HEK293T (cell line): ENCODE results near the gene IP6K2.

Experiments
- CTCF ChIA-PET: fragments of 350-600 bp; formaldehyde crosslinking; extraction: SDS; loops from one replicate; lab custom pipeline; 2021; ENCODE audit warnings: antibody characterized with exemption, inconsistent platforms; lab: Yijun Ruan, JAX
- POLR2A ChIA-PET: fragments of 350-600 bp; formaldehyde crosslinking; extraction: SDS; loops from one replicate; lab custom pipeline; 2020; ENCODE audit warnings: antibody characterized with exemption, inconsistent platforms; lab: Yijun Ruan, JAX
- DNase-seq: peaks from one replicate; pipeline ENCODE4 v3.0.0; 2012; ENCODE audit warnings: mixed read lengths; ENCODE audit errors: extremely low spot score
- ARNT ChIP-seq: fragments of 450-650 bp; IDR thresholded peaks from 2 replicates; pipeline ENCODE4 v1.6.1; 2017; ENCODE audit warnings: mild to moderate bottlenecking
- BHLHE40 ChIP-seq: fragments of 450-650 bp; IDR thresholded peaks from 2 replicates; pipeline ENCODE4 v1.6.1; 2016; ENCODE audit warnings: mild to moderate bottlenecking, moderate library complexity, borderline replicate concordance
- CTBP1 ChIP-seq: fragments of 450-650 bp; IDR thresholded peaks from 2 replicates; pipeline ENCODE4 v1.6.1; 2016; ENCODE audit warnings: borderline replicate concordance
- ELF4 ChIP-seq: fragments of 450-650 bp; IDR thresholded peaks from 2 replicates; pipeline ENCODE4 v1.6.1; 2017; ENCODE audit warnings: antibody characterized with exemption
- FOXA1 ChIP-seq: fragments of 450-650 bp; IDR thresholded peaks from 2 replicates; pipeline ENCODE4 v1.6.1; 2016; ENCODE audit warnings: mild to moderate bottlenecking
- FOXK2 ChIP-seq: fragments of 450-650 bp; IDR thresholded peaks from 2 replicates; pipeline ENCODE4 v1.6.1; 2016; ENCODE audit warnings: mild to moderate bottlenecking
- FOXM1 ChIP-seq: fragments of 450-650 bp; IDR thresholded peaks from 2 replicates; pipeline ENCODE4 v1.6.1; 2017; ENCODE audit warnings: mild to moderate bottlenecking, borderline replicate concordance
- HDGF ChIP-seq: fragments of 450-650 bp; IDR thresholded peaks from 2 replicates; pipeline ENCODE4 v1.6.1; 2017; ENCODE audit warnings: antibody characterized with exemption, borderline replicate concordance
- L3MBTL2 ChIP-seq: fragments of 450-650 bp; conservative IDR thresholded peaks from 2 replicates; pipeline ENCODE4 v1.6.1; 2016; ENCODE audit warnings: mild to moderate bottlenecking
- LEF1 ChIP-seq: fragments of 450-650 bp; IDR thresholded peaks from 2 replicates; pipeline ENCODE4 v1.6.1; 2017; ENCODE audit warnings: mild to moderate bottlenecking, borderline replicate concordance
- NFRKB ChIP-seq: fragments of 450-650 bp; IDR thresholded peaks from 2 replicates; pipeline ENCODE4 v1.6.1; 2016; ENCODE audit warnings: mild to moderate bottlenecking, moderate library complexity
- PKNOX1 ChIP-seq: fragments of 450-650 bp; IDR thresholded peaks from 2 replicates; pipeline ENCODE4 v1.6.1; 2016
- SP1 ChIP-seq: fragments of 450-650 bp; IDR thresholded peaks from 2 replicates; pipeline ENCODE4 v1.6.1; 2017
- SUZ12 ChIP-seq: fragments of 450-650 bp; IDR thresholded peaks from 2 replicates; pipeline ENCODE4 v1.6.1; 2016; ENCODE audit warnings: mild to moderate bottlenecking
- TARDBP ChIP-seq: fragments of 450-650 bp; IDR thresholded peaks from 2 replicates; pipeline ENCODE4 v1.6.1; 2016
- ZNF384 ChIP-seq: fragments of 450-650 bp; IDR thresholded peaks from 2 replicates; pipeline ENCODE4 v1.6.1; 2016

IP6K2 gene

DNA sequence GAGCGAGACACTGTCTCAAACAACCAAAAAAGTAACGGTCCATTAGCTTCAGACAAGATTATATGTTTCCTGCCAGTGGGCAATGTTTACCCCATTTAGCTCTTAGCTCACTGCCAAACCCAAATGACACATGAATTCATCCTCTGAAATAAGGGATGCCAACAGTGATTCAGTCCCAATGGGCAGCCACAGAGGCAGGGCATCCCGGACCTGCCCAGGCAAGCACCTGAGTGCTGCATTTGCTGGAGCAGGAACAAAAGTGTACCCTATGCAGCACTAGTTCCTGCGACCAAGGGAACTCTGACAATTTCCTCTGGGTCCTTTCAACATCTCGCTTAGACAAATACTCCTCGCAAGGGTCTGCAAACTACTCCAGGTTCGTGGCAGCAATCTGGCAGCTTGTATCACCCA is 8.0 kb downstream of the IP6K2 start:
- CTCF ChIA-PET: no interaction called here
- DNase-seq: no peak
- POLR2A ChIA-PET: interaction anchor here (1.1 kb wide), 1 partner anchor 23 kb away, joined by 3 read pairs; the partner anchor contains the start of gene NCKIPSD
- TF ChIP-seq SP1: no peak
- TF ChIP-seq CTBP1: no peak
- TF ChIP-seq HDGF: no peak
- TF ChIP-seq ARNT: no peak
- TF ChIP-seq BHLHE40: no peak
- TF ChIP-seq FOXK2: no peak

GRCh38 chr3:48708481-48708889 is 8.5 kb downstream of the IP6K2 start:
- no peak for TF ChIP-seq FOXA1
- TF ChIP-seq BHLHE40: no peak
- TF ChIP-seq TARDBP: no peak
- no peak for TF ChIP-seq PKNOX1
- TF ChIP-seq ZNF384: no peak
- TF ChIP-seq FOXK2: no peak
- TF ChIP-seq ELF4: no peak
- TF ChIP-seq HDGF: no peak
- no peak for TF ChIP-seq CTBP1
- no peak for TF ChIP-seq NFRKB
- TF ChIP-seq ARNT: no peak
- no peak for TF ChIP-seq FOXM1
- no peak for TF ChIP-seq SP1
- no peak for TF ChIP-seq SUZ12
- TF ChIP-seq LEF1: no peak
- TF ChIP-seq L3MBTL2: no peak
- ChIA-PET CTCF (no interaction called here), POLR2A (interaction anchor here (1.4 kb wide), 1 partner anchor 9 kb away, joined by 3 read pairs; the partner anchor contains the start of gene IP6K2)
- DNase-seq: no peak

DNA sequence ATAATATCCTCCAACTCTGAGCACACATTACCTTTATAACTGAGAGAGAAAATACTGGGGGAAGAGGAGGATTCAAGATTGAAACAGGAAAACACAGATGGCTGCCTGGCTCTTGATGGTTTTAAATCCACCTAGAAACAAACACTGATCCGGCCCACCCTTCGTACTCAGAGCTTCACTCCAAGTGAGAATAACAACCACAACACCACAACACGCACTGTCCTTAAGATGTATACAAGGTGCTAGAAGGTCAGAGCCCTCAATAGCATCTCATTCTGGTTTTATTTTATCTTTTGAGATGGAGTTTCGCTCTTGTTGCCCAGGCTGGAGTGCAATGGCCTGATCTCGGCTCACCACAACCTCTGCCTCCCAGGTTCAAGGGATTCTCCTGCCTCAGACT is 9.9 kb downstream of the IP6K2 start:
- TF ChIP-seq FOXA1 (no peak), PKNOX1 (no peak), NFRKB (no peak), SUZ12 (no peak), L3MBTL2 (no peak), HDGF (no peak), SP1 (no peak)
- CTCF ChIA-PET: interaction anchor here (1.2 kb wide), 1 partner anchor 21 kb away, joined by 3 read pairs; no protein-coding TSS in a partner anchor
- POLR2A ChIA-PET: interaction anchor here (0.6 to 0.8 kb wide), 2 partner anchors 10 to 45 kb away, joined by 3 read pairs; partner anchors contain the start of genes CELSR3 and IP6K2
- DNase-seq: no peak

- TF ChIP-seq ELF4 (no peak), L3MBTL2 (no peak), SP1 (no peak), FOXA1 (no peak), FOXM1 (no peak), TARDBP (no peak), ARNT (no peak), BHLHE40 (no peak), LEF1 (no peak), HDGF (no peak), NFRKB (no peak), CTBP1 (no peak), ZNF384 (no peak), SUZ12 (no peak), PKNOX1 (no peak), FOXK2 (no peak)
- CTCF ChIA-PET: interaction anchor here (0.7 kb wide), 1 partner anchor 270 kb away, joined by 3 read pairs; no protein-coding TSS in a partner anchor
- no peak for DNase-seq
- POLR2A ChIA-PET: interaction anchor here (0.9 kb wide), 1 partner anchor 15 kb away, joined by 3 read pairs; no protein-coding TSS in a partner anchor
Measured at GRCh38 chr3:48702320-48702920, 14.6 kb downstream of the IP6K2 start.

GRCh38 chr3:48700731-48701405 is 16.2 kb downstream of the IP6K2 start:
- TF ChIP-seq ZNF384 (no peak), ELF4 (no peak), L3MBTL2 (no peak), ARNT (no peak), FOXA1 (no peak), TARDBP (no peak), FOXM1 (no peak), HDGF (no peak), NFRKB (no peak), CTBP1 (no peak), BHLHE40 (no peak), SUZ12 (no peak), FOXK2 (no peak), SP1 (no peak), PKNOX1 (no peak), LEF1 (no peak)
- ChIA-PET POLR2A (interaction anchor here (1.2 kb wide), 1 partner anchor 16 kb away, joined by 3 read pairs; the partner anchor contains the start of gene IP6K2), CTCF (no interaction called here)
- no peak for DNase-seq
